Measurements from ENCODE around the gene RIT1. TPM values are rescaled to one million over a fixed set of nuclear protein-coding genes. Genes with fewer than 3 reads are reported as not detected.

Gene RIT1
- total RNA-seq, 1 experiment from 2014 or later, result 27.2 TPM

- ATAC-seq, result no peak
- peak overlapping the region; percentile 97 for H3K27ac Mint-ChIP-seq
- CTCF ChIA-PET, result interaction anchor here (0.8 to 1.6 kb wide), 2 partner anchors 78 to 154 kb away, joined by 3 read pairs; no protein-coding TSS in a partner anchor
- H3K4me1 Mint-ChIP-seq, result peaks cover 13% of the 10 kb centered on the region
- TF ChIP-seq ERG (CRISPR knock-in tag; IDR thresholded peaks at IDR 0.05) (no peak), TCF7 (CRISPR knock-in tag; IDR thresholded peaks at IDR 0.05; ENCODE audit: low read depth) (no peak), SP1 (CRISPR knock-in tag; conservative IDR thresholded peaks at IDR 0.05) (no peak)
- H3K27me3 Mint-ChIP-seq (ENCODE audit: low read depth), result no peaks in the 10 kb centered on the region
- peaks cover 66% of the 10 kb centered on the region for H3K36me3 Mint-ChIP-seq
- H3K4me3 Mint-ChIP-seq, result peak overlapping the region; percentile 95
- POLR2A ChIA-PET, result interaction anchor here (0.5 kb wide), 1 partner anchor 54 kb away, joined by 3 read pairs; no protein-coding TSS in a partner anchor
- no peak for DNase-seq (ENCODE audit: low spot score)
- H3K9me3 Mint-ChIP-seq, result no peaks in the 10 kb centered on the region
Observed at GRCh38 chr1:155912056-155912536, 947 bp upstream of the RIT1 start.

GRCh38 chr1:155910621-155911121, 478 bp downstream of the RIT1 start:
- Mint-ChIP-seq H3K4me3 (peak overlapping the region; percentile 95), H3K36me3 (peaks cover 52% of the 10 kb centered on the region), H3K27ac (peak overlapping the region; percentile 69), H3K27me3 (ENCODE audit: low read depth) (no peaks in the 10 kb centered on the region), H3K4me1 (peaks cover 13% of the 10 kb centered on the region), H3K9me3 (no peaks in the 10 kb centered on the region)
- ChIA-PET CTCF (no interaction called here), POLR2A (no interaction called here)
- TF ChIP-seq CBFB (CRISPR knock-in tag; IDR thresholded peaks at IDR 0.05; ENCODE audit: low read depth) (no peak), MAX (CRISPR knock-in tag; IDR thresholded peaks at IDR 0.05) (no peak), ATF3 (CRISPR knock-in tag; conservative IDR thresholded peaks at IDR 0.05) (no peak), ZNF281 (CRISPR knock-in tag; IDR thresholded peaks at IDR 0.05) (no peak), HMGXB4 (CRISPR knock-in tag; IDR thresholded peaks at IDR 0.05) (0 out of 2 replicates have a peak, but pooled peaks have one; percentile 15), SMAD4 (CRISPR knock-in tag; IDR thresholded peaks at IDR 0.05) (no peak), ARID4B (CRISPR knock-in tag; IDR thresholded peaks at IDR 0.05; ENCODE audit: borderline replicate concordance) (no peak), TP53 (CRISPR knock-in tag; IDR thresholded peaks at IDR 0.05) (no peak), USF2 (CRISPR knock-in tag; IDR thresholded peaks at IDR 0.05) (peak; percentile 75), USF1 (CRISPR knock-in tag; IDR thresholded peaks at IDR 0.05) (peak; percentile 59; the same call in 1 of the 2 replicates), ATF2 (CRISPR knock-in tag; IDR thresholded peaks at IDR 0.05; ENCODE audit: borderline replicate concordance, low read depth) (no peak), TEAD1 (CRISPR knock-in tag; IDR thresholded peaks at IDR 0.05) (no peak), ZNF121 (CRISPR knock-in tag; IDR thresholded peaks at IDR 0.05) (0 out of 2 replicates have a peak, but pooled peaks have one; percentile 14), SP1 (CRISPR knock-in tag; conservative IDR thresholded peaks at IDR 0.05) (no peak), ZSCAN18 (CRISPR knock-in tag; IDR thresholded peaks at IDR 0.05) (no peak)
- ATAC-seq (peak; percentile 52), DNase-seq (ENCODE audit: low spot score) (peak; percentile 15)

Measured in WTC11 (cell line).